GM18951 (cell line): ENCODE results near the gene POPDC2.
A peak's percentile ranks its signal among the peaks of the same experiment; 100 is the strongest.
"Not testable (repeated sequence)": the region's sequence is repeated elsewhere in the genome, so short reads cannot be mapped to it uniquely, and the experiment has no call there.

Source experiments
- POLR2A ChIP-seq: IDR thresholded peaks from 4 replicates; pipeline ENCODE4 v1.6.1; 2011; ENCODE audit warnings: mild to moderate bottlenecking; ENCODE audit not compliant: insufficient read length, insufficient read depth; ENCODE audit errors: extremely low read depth
- in situ Hi-C: fragments of 300-500 bp; cut with MboI; formaldehyde crosslinking; loops from one replicate; pipeline ENCODE4 v1.12.0; 2022; ENCODE audit warnings: low sequenced_read_pairs, mixed read lengths, inconsistent platforms; ENCODE audit not compliant: unreplicated experiment

The POPDC2 gene

GRCh38 chr3:119608405-119609000 is 51.9 kb downstream of the POPDC2 start:
- no peak for TF ChIP-seq POLR2A
- in situ Hi-C loops, result no loop called here

DNA sequence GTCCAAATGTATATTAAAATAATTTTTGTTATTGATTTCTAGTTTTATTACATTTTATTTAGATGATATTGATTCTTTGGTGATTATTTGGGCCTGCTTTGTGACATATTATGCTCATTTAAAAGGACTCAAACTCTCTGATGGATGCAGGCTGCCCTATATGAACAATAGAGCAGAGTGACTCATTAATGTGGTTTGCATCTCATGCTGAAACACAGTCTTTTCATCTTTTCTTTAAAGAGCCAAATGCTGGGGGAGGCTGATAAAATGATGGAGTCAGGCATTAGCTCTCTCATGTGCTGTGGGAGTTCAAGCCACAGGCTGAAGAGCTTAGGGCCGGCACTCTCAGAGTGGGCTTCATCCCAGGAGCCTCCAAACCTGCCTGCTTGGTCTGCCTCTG is 55.5 kb downstream of the POPDC2 start:
- TF ChIP-seq POLR2A, result no peak
- in situ Hi-C loops, result no loop called here

DNA sequence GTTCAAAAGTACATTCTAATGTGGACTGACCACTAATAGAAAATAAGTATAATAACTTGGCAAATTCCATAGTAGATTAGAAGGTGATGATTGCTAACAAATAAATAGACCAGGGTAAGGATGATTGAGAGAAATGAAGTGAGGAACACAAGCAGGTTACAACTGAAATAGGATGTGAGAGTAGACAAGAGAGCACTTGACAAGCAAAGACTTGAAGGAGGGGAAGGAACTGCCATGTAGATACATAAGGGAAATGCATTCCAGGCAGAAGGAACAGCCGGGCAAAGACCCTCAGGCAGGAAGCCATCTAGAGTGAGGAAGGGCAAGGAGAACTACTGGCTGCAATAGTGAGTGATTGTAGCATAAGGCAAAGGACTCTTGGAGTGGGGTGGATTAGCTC is 57.7 kb downstream of the POPDC2 start:
- no peak for TF ChIP-seq POLR2A
- in situ Hi-C loops, result no loop called here

- in situ Hi-C loops, result no loop called here
- no peak for TF ChIP-seq POLR2A
Measured at GRCh38 chr3:119601154-119601553, 59.2 kb downstream of the POPDC2 start.

GRCh38 chr3:119600732-119601131 is 59.7 kb downstream of the POPDC2 start:
- in situ Hi-C loops, result no loop called here
- TF ChIP-seq POLR2A, result peak; percentile 47

- in situ Hi-C loops, result no loop called here
Measured at GRCh38 chr3:119599558-119600174, 60.7 kb downstream of the POPDC2 start.

GRCh38 chr3:119598410-119599098 is 61.8 kb downstream of the POPDC2 start:
- peak; percentile 25 for TF ChIP-seq POLR2A
- in situ Hi-C loops, result no loop called here

More at GRCh38 chr3:119599558-119600174, 60.7 kb downstream of the POPDC2 start:
- TF ChIP-seq POLR2A, result no peak

- in situ Hi-C loops, result no loop called here
- peak; percentile 45 for TF ChIP-seq POLR2A
Measured at GRCh38 chr3:119597548-119598288, 62.7 kb downstream of the POPDC2 start, which contains the start of gene PLA1A. TSS of gene PLA1A (plus strand) at chr3:119597885. CDS start at chr3:119597914, 29 bp downstream.

- TF ChIP-seq POLR2A, result no peak
Measured at GRCh38 chr3:119596398-119596797, 64.0 kb downstream of the POPDC2 start.

DNA sequence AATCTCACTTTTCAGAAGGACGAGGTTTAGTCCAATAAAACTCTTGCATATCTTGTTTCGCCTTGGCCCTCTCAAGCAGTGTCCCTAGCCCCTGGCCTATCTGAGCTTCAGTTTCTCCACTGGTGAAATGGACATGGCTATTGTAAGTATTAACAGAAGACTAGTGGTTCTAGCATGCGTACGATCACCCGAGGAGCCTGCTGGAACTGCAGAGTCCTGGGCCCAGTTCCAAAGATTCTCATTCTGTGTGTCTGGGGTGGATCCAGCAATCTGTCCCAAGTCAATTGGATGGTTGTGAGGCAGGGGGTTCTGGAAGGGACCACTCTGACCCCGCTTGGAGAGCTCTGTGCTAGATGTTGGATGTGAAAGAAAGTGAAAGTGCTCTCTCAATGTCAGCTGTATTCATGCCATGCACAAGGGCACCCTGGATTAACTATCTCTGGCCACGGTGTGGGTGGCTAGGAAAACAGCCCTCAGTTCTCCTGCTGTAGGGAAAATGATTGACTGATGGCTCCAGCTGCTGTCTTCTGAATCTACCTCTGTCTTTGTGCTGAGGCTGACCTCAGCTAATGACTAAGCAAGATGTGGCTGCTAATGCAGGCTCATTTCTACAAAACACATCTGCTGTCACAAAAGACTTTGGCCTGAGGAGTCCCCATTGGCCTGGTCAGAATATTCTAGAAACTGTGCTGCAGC is 64.6 kb downstream of the POPDC2 start:
- in situ Hi-C loops, result no loop called here

More at GRCh38 chr3:119596398-119596797, 64.0 kb downstream of the POPDC2 start:
- in situ Hi-C loops, result no loop called here

GRCh38 chr3:119594929-119595328 is 65.5 kb downstream of the POPDC2 start:
- in situ Hi-C loops, result not testable (repeated sequence)

More for the DNA sequence above, 64.6 kb downstream of the POPDC2 start:
- no peak for TF ChIP-seq POLR2A

- in situ Hi-C loops, result no loop called here
- TF ChIP-seq POLR2A, result no peak
Measured at GRCh38 chr3:119594066-119594465, 66.3 kb downstream of the POPDC2 start.

- in situ Hi-C loops, result no loop called here
- no peak for TF ChIP-seq POLR2A
Measured at GRCh38 chr3:119592861-119593260, 67.5 kb downstream of the POPDC2 start.
